GM23248 (cell line): ENCODE measurements around the gene ANKRD52.

Experiments used
- EZH2 ChIP-seq: fragments of 200-600 bp; sonication (generic); IDR thresholded peaks from 2 replicates; pipeline ENCODE4 v1.6.1; 2018; ENCODE audit warnings: antibody characterized with exemption, mild to moderate bottlenecking; ENCODE audit not compliant: insufficient read depth, poor library complexity, severe bottlenecking
- EZH2phosphoT487 ChIP-seq: fragments of 200-600 bp; sonication (generic); IDR thresholded peaks from 2 replicates; pipeline ENCODE4 v1.6.1; 2018; ENCODE audit warnings: antibody characterized with exemption, moderate library complexity, mild to moderate bottlenecking, low read depth; ENCODE audit not compliant: insufficient read depth

GRCh38 chr12:56266693-56267442, 8.7 kb upstream of the ANKRD52 start, which contains the start of gene COQ10A:
- TF ChIP-seq EZH2phosphoT487 (no peak), EZH2 (no peak)
